Adrenal gland (tissue), 5 donors: ENCODE measurements around the gene NRSN1.

Experiments
- POLR2A ChIP-seq, 2 donors: fragments of 450-650 bp; IDR thresholded peaks; one replicate each; pipeline ENCODE4 v1.6.1; 2017; ENCODE audit warnings: antibody characterized with exemption in 2 of 2, mild to moderate bottlenecking in 2 of 2, moderate library complexity in 1 of 2
- TF ChIP-seq, protein P1 (sequence below), 6 experiments: fragments of 450-650 bp in 4 of 6; fragments of 200-600 bp in 2 of 6; sonication (generic) in 1 of 6; IDR thresholded peaks; 1 replicate in 5 of 6; 2 replicates in 1 of 6; pipeline versions ENCODE4 v1.5.1 to v1.8.0; 2016 to 2021; ENCODE audit warnings: antibody characterized with exemption in 6 of 6, mild to moderate bottlenecking in 2 of 6, moderate library complexity in 1 of 6
- donor health status: DM: no; HTN: no; CAD: no.

DNA sequence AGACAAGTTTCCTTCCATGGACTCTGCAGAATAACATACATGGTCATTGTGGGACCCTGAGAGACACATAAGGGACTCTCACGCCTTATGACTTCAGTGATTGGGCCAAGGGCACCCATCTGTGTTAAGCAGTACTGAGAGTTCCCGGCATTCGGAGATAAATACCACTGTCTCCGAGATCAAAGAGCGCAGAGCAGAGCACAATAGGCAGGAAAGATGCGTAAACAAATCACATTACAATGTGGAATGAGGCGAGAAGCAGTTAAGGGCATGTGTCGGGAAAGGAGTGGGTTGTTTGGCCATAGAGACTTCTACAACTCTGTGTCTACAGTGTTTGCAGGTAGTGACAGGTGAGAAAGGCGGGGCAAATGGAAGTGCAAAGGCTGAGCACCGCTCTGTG lies 57.6 kb downstream of the NRSN1 start:
- TF ChIP-seq, protein P1, sequence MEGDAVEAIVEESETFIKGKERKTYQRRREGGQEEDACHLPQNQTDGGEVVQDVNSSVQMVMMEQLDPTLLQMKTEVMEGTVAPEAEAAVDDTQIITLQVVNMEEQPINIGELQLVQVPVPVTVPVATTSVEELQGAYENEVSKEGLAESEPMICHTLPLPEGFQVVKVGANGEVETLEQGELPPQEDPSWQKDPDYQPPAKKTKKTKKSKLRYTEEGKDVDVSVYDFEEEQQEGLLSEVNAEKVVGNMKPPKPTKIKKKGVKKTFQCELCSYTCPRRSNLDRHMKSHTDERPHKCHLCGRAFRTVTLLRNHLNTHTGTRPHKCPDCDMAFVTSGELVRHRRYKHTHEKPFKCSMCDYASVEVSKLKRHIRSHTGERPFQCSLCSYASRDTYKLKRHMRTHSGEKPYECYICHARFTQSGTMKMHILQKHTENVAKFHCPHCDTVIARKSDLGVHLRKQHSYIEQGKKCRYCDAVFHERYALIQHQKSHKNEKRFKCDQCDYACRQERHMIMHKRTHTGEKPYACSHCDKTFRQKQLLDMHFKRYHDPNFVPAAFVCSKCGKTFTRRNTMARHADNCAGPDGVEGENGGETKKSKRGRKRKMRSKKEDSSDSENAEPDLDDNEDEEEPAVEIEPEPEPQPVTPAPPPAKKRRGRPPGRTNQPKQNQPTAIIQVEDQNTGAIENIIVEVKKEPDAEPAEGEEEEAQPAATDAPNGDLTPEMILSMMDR (IDR thresholded peaks at IDR 0.05): no peak
- TF ChIP-seq POLR2A (IDR thresholded peaks at IDR 0.05): no peak
